Karpas-422 (cell line): ENCODE data around the gene ANKRD65. TPM values are rescaled to one million over a fixed set of nuclear protein-coding genes. Genes with fewer than 3 reads are reported as not detected.
"Not testable (repeated sequence)": the region's sequence is repeated elsewhere in the genome, so short reads cannot be mapped to it uniquely, and the experiment has no call there.

Experiments
- DNase-seq: peaks from one replicate; pipeline ENCODE4 v3.0.0-alpha.2; 2015
- H2AFZ ChIP-seq: fragments of 200-600 bp; sonication (generic); 2 replicates; pipeline ENCODE4 v1.6.1; 2014; ENCODE audit warnings: antibody characterized with exemption, low read length, mixed read lengths
- H3K27ac ChIP-seq: fragments of 200-600 bp; sonication (generic); 2 replicates; pipeline ENCODE4 v1.5.1; 2014; ENCODE audit warnings: mild to moderate bottlenecking, low read length, moderate library complexity
- H3K27me3 ChIP-seq: fragments of 200-600 bp; sonication (generic); 2 replicates; pipeline ENCODE4 v1.6.1; 2014; ENCODE audit warnings: low read length, mixed read lengths
- H3K36me3 ChIP-seq: fragments of 200-600 bp; sonication (generic); 2 replicates; pipeline ENCODE4 v1.6.1; 2014; ENCODE audit warnings: low read length, mixed read lengths; ENCODE audit not compliant: insufficient read depth
- H3K4me1 ChIP-seq: fragments of 200-600 bp; sonication (generic); 2 replicates; pipeline ENCODE4 v1.6.1; 2014; ENCODE audit warnings: mild to moderate bottlenecking, low read length, mixed read lengths
- H3K4me2 ChIP-seq: fragments of 200-600 bp; sonication (generic); 2 replicates; pipeline ENCODE4 v1.6.1; 2014; ENCODE audit warnings: low read length, low read depth, mild to moderate bottlenecking; ENCODE audit not compliant: poor library complexity, severe bottlenecking
- H3K4me3 ChIP-seq: fragments of 200-600 bp; sonication (generic); 2 replicates; pipeline ENCODE4 v1.5.1; 2014; ENCODE audit warnings: mild to moderate bottlenecking, antibody characterized with exemption, low read length, mixed read lengths
- H3K79me2 ChIP-seq: fragments of 200-600 bp; sonication (generic); 2 replicates; pipeline ENCODE4 v1.6.1; 2014; ENCODE audit warnings: mild to moderate bottlenecking, low read length, mixed read lengths
- H3K9ac ChIP-seq: fragments of 200-600 bp; sonication (generic); 2 replicates; pipeline ENCODE4 v1.6.0; 2014; ENCODE audit warnings: low read length
- H3K9me2 ChIP-seq: fragments of 200-600 bp; sonication (generic), shearing (Covaris generic); replicated peaks from 2 replicates; pipeline ENCODE4 v1.6.0; 2014; ENCODE audit warnings: mild to moderate bottlenecking, low read length, moderate library complexity; ENCODE audit not compliant: insufficient read depth
- H3K9me3 ChIP-seq: fragments of 300-700, 200-600 bp; sonication (generic); 2 replicates; pipeline ENCODE4 v1.6.1; 2014; ENCODE audit warnings: low read length, mixed read lengths
- H4K20me1 ChIP-seq: fragments of 200-600 bp; sonication (generic); 2 replicates; pipeline ENCODE4 v1.6.1; 2014; ENCODE audit warnings: mild to moderate bottlenecking, antibody characterized with exemption, low read length, low read depth; ENCODE audit not compliant: insufficient read depth
- total RNA-seq: library from RNA; depleted of rRNA; stranded (reverse); fragments of >200 nt; shearing (Covaris generic); gene quantifications from 2 replicates; pipeline ENCODE4 v1.2.3, GENCODE V29; 2014; ENCODE audit warnings: low replicate concordance; rRNA removed

ANKRD65 gene
- total RNA-seq, 1 experiment from 2014 or later = not detected

DNA sequence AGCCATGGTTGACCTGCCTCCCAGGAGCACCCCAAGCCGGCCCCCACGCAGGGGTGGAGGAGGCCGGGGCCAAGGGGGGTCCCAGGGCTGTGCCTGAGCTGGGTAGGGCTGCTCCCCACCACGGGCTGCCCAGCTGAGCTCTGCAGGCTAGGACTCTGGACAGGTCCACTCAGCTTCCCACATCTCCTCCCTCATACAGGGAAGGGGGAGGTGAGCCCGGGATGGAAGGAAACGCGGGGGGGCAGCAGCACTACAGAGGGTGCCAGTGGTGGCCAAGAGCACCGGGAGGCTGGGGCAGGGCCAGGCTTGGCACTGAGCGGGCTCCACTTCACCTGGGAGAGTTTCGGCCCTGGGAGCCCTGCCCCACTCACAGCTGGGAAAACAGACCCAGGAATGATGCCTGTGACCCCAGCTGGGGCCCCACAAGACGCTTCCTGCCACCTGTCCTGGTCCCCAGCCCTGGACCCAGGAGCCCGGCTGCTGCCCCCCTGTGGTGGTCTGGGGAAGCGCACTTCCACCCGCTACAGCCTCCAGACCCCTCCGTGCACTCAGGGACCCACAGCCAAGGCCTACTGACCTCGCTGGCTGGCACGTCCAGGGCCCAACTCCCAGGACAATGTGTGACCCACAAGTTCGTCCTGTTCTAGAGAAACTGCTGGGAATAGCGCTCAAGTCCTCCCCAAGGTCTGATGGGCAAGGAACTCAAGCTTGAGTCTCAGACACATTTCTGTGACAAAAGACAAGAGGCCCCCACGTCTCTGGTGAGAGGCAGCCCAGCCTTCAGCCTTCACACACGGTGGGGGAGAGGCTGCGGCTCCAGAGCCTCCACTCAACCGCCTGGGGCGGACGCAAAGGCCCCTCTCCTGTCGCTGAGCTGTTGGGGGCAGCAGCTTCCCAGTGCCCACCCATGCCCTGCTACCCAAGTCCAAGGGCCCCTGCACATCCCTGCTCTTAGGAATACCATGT is 49.0 kb downstream of the ANKRD65 start:
- 0 out of 2 replicates have a peak, but pooled peaks cover 6% of the 10 kb centered on the region for H4K20me1 ChIP-seq
- H3K4me1 ChIP-seq = peaks cover 35% of the 10 kb centered on the region
- H3K27me3 ChIP-seq = no peaks in the 10 kb centered on the region
- peak overlapping the region; percentile 37 for H3K4me2 ChIP-seq
- no peak overlapping the region for H2AFZ ChIP-seq
- H3K36me3 ChIP-seq = 0 out of 2 replicates have a peak, but pooled peaks cover 6% of the 10 kb centered on the region
- H3K79me2 ChIP-seq = peaks cover 29% of the 10 kb centered on the region
- no peak overlapping the region for H3K27ac ChIP-seq
- H3K4me3 ChIP-seq = no peak overlapping the region; the same call in 1 of the 2 replicates
- peaks cover 4% of the 10 kb centered on the region for H3K9me3 ChIP-seq
- peak; percentile 90 for DNase-seq
- H3K9ac ChIP-seq = peak overlapping the region; percentile 48
- no peaks in the 10 kb centered on the region for H3K9me2 ChIP-seq

DNA sequence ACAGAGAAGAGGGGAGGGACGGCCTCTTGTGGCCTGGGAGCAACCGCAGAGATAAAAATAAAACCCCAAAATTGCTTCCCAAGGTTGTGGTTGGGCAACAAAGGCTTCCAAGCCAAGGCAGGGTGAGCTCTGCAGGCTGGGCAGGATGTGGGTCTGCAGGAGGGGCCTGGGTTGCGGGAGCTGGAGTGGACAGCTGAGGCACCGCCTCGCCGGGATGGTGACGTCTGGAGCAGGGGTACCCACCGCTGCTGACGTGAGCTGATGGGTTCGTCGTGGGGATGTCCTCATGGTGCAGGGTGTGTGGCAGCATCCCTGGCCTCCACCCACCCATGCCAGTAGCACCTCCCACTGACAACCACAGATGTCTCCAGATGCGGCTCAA is 49.7 kb downstream of the ANKRD65 start:
- H3K36me3 ChIP-seq = 0 out of 2 replicates have a peak, but pooled peaks cover 6% of the 10 kb centered on the region
- peaks cover 11% of the 10 kb centered on the region for H3K9me3 ChIP-seq
- no peak overlapping the region; the same call in 1 of the 2 replicates for H3K4me3 ChIP-seq
- H3K79me2 ChIP-seq = peaks cover 29% of the 10 kb centered on the region
- H3K9me2 ChIP-seq = no peaks in the 10 kb centered on the region
- H3K4me2 ChIP-seq = no peak overlapping the region
- no peak overlapping the region for H3K27ac ChIP-seq
- H4K20me1 ChIP-seq = 0 out of 2 replicates have a peak, but pooled peaks cover 6% of the 10 kb centered on the region
- H3K4me1 ChIP-seq = peaks cover 33% of the 10 kb centered on the region
- no peaks in the 10 kb centered on the region for H3K27me3 ChIP-seq
- no peak overlapping the region for H2AFZ ChIP-seq
- H3K9ac ChIP-seq = no peak overlapping the region
- DNase-seq = no peak

DNA sequence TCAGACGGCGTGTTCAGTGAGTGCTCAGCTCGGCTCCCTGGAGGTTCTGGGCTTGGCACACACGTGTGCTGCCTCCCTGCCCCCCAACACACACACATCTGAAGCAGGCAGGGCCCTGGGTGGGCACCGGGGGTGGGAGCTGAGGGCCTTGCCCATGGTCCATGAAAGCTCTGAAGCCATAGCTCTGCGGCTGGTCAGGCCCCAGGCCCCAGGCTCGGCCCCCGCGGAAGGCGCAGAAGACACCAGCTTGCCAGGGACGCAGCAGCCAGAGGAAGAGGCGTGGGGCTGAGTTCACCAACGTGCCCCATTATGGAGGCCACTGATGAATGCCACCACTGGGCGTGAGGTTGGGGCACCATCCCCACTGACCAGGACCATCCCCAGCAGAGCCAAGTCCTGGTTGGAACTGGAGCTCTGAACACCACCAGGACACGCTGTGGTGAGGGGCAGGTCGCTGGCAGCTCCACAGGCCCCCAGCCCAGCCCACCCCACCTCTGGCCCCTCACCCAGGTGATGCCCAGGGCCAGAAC is 50.2 kb downstream of the ANKRD65 start:
- Histone ChIP-seq H3K4me1 (peaks cover 27% of the 10 kb centered on the region), H4K20me1 (0 out of 2 replicates have a peak, but pooled peaks cover 6% of the 10 kb centered on the region), H3K4me2 (no peak overlapping the region), H3K9me2 (no peaks in the 10 kb centered on the region), H3K9me3 (peaks cover 16% of the 10 kb centered on the region), H3K27ac (no peak overlapping the region), H3K79me2 (peaks cover 26% of the 10 kb centered on the region), H3K36me3 (0 out of 2 replicates have a peak, but pooled peaks cover 4% of the 10 kb centered on the region), H3K27me3 (no peaks in the 10 kb centered on the region), H3K4me3 (no peak overlapping the region), H2AFZ (no peak overlapping the region), H3K9ac (no peak overlapping the region)
- no peak for DNase-seq

DNA sequence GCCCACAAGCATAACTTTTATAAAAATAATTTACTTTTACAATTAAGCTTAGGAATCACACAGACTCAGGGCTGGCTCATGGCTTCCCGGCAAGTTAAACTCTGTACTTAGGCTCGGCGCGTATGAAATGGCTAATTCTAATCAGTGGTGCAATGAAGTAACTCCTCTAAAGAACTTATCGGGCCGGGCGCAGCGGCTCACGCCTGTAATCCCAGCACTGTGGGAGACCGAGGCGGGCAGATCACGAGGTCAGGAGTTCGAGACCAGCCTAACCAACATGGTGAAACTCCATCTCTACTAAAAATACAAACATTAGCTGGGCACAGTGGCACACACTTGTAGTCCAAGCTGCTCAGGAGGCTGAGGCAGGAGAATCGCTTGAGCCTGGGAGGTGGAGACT is 51.0 kb downstream of the ANKRD65 start:
- not testable (repeated sequence) for H4K20me1 ChIP-seq, DNase-seq, H3K27ac ChIP-seq, H3K4me3 ChIP-seq, H2AFZ ChIP-seq, H3K9me2 ChIP-seq, H3K27me3 ChIP-seq, H3K36me3 ChIP-seq, H3K4me2 ChIP-seq, H3K9ac ChIP-seq
- peaks cover 26% of the 10 kb centered on the region for H3K79me2 ChIP-seq
- H3K4me1 ChIP-seq = peaks cover 27% of the 10 kb centered on the region
- H3K9me3 ChIP-seq = peaks cover 18% of the 10 kb centered on the region

Other genes starting within 250 kb of the ANKRD65 start
- 0.18 TPM in 1 of 2 replicates, not detected in the other for gene TTLL10, start 247.4 kb downstream of the ANKRD65 start, total RNA-seq
- 0.30 and 0.90 TPM in 2 replicates for gene TNFRSF18, start 214.7 kb downstream of the ANKRD65 start, total RNA-seq
- gene TNFRSF4, start 207.1 kb downstream of the ANKRD65 start, total RNA-seq = not detected in 2 replicates
- 25.6 and 42.0 TPM in 2 replicates for gene SDF4, start 189.3 kb downstream of the ANKRD65 start, total RNA-seq
- gene B3GALT6, start 189.0 kb downstream of the ANKRD65 start, total RNA-seq = 8.6 and 17.7 TPM in 2 replicates
- gene C1QTNF12, start 174.6 kb downstream of the ANKRD65 start, total RNA-seq = 2.2 and 2.5 TPM in 2 replicates
- 46.1 and 59.3 TPM in 2 replicates for gene UBE2J2, start 147.4 kb downstream of the ANKRD65 start, total RNA-seq
- 1.2 and 1.4 TPM in 2 replicates for gene SCNN1D, start 140.8 kb downstream of the ANKRD65 start, total RNA-seq
- 28.1 and 94.6 TPM in 2 replicates for gene ACAP3, start 113.3 kb downstream of the ANKRD65 start, total RNA-seq
- 14.9 and 45.1 TPM in 2 replicates for gene PUSL1, start 112.7 kb downstream of the ANKRD65 start, total RNA-seq
- 69.8 and 168 TPM in 2 replicates for gene INTS11, start 96.6 kb downstream of the ANKRD65 start, total RNA-seq
- 35.0 and 74.7 TPM in 2 replicates for gene CPTP, start 96.5 kb downstream of the ANKRD65 start, total RNA-seq
- gene TAS1R3, start 90.0 kb downstream of the ANKRD65 start, total RNA-seq = 49.2 and 82.6 TPM in 2 replicates
- 36.0 and 104 TPM in 2 replicates for gene DVL1, start 71.9 kb downstream of the ANKRD65 start, total RNA-seq
- gene MXRA8, start 62.7 kb downstream of the ANKRD65 start, total RNA-seq = not detected in 2 replicates
- 49.1 and 150 TPM in 2 replicates for gene AURKAIP1, start 46.1 kb downstream of the ANKRD65 start, total RNA-seq
- gene CCNL2, start 21.9 kb downstream of the ANKRD65 start, total RNA-seq = 97.9 and 152 TPM in 2 replicates
- 136 and 151 TPM in 2 replicates for gene MRPL20, start 14.0 kb downstream of the ANKRD65 start, total RNA-seq
- gene VWA1, start 14.4 kb upstream of the ANKRD65 start, total RNA-seq = not detected in 2 replicates
- gene ATAD3C, start 28.4 kb upstream of the ANKRD65 start, total RNA-seq = 0.51 TPM in 1 of 2 replicates, not detected in the other
- 13.9 and 37.2 TPM in 2 replicates for gene ATAD3B, start 50.5 kb upstream of the ANKRD65 start, total RNA-seq
- gene ATAD3A, start 90.9 kb upstream of the ANKRD65 start, total RNA-seq = 12.5 and 52.1 TPM in 2 replicates
- gene TMEM240, start 119.3 kb upstream of the ANKRD65 start, total RNA-seq = 2.6 TPM in 1 of 2 replicates, not detected in the other
- 70.9 and 80.6 TPM in 2 replicates for gene SSU72, start 153.6 kb upstream of the ANKRD65 start, total RNA-seq
- gene FNDC10, start 178.9 kb upstream of the ANKRD65 start, total RNA-seq = 0.14 TPM in 1 of 2 replicates, not detected in the other
- 24.8 and 54.3 TPM in 2 replicates for gene MIB2, start 194.2 kb upstream of the ANKRD65 start, total RNA-seq
- gene MMP23B, start 210.9 kb upstream of the ANKRD65 start, total RNA-seq = 1.3 and 2.7 TPM in 2 replicates
- gene CDK11B, start 237.7 kb upstream of the ANKRD65 start, total RNA-seq = 11.4 and 16.1 TPM in 2 replicates